Thymus (tissue), 14 donors: Measurements from ENCODE around the gene CXCL8. TPM values are rescaled to one million over a fixed set of nuclear protein-coding genes. Genes with fewer than 3 reads are reported as not detected.
"Not testable (repeated sequence)": the region's sequence is repeated elsewhere in the genome, so short reads cannot be mapped to it uniquely, and the experiment has no call there.

Experiments
- DNase-seq, 9 donors: peaks; one replicate each; pipeline ENCODE4 v3.0.0-alpha.2; 2013; ENCODE audit warnings: low spot score in 9 of 9, low read depth in 6 of 9, missing footprints in 1 of 9
- H3K27ac ChIP-seq, 2 donors: one replicate each; pipeline ENCODE4 v1.5.1; 2013; ENCODE audit warnings: control low read depth in 1 of 2, low read depth in 1 of 2, low read length in 1 of 2, mild to moderate bottlenecking in 1 of 2, moderate library complexity in 1 of 2
- H3K27me3 ChIP-seq, 2 donors: one replicate each; pipeline ENCODE4 v1.5.1; 2013; ENCODE audit warnings: low read length in 1 of 2; ENCODE audit not compliant: control insufficient read depth in 2 of 2, insufficient read depth in 1 of 2
- H3K36me3 ChIP-seq, 2 donors: one replicate each; pipeline ENCODE4 v1.5.1; 2013; ENCODE audit warnings: low read length in 1 of 2, mild to moderate bottlenecking in 1 of 2, moderate library complexity in 1 of 2; ENCODE audit not compliant: control insufficient read depth in 2 of 2, insufficient read depth in 2 of 2
- H3K4me1 ChIP-seq, 2 donors: one replicate each; pipeline ENCODE4 v1.5.1; 2013; ENCODE audit warnings: low read length in 2 of 2; ENCODE audit not compliant: control insufficient read depth in 2 of 2, insufficient read depth in 2 of 2
- H3K4me3 ChIP-seq, 2 donors: one replicate each; pipeline ENCODE4 v1.5.1; 2013; ENCODE audit warnings: low read length in 2 of 2, control low read depth in 1 of 2, mild to moderate bottlenecking in 1 of 2
- H3K9me3 ChIP-seq, 2 donors: one replicate each; pipeline ENCODE4 v1.5.1; 2013; ENCODE audit warnings: low read length in 1 of 2, mild to moderate bottlenecking in 1 of 2; ENCODE audit not compliant: control insufficient read depth in 2 of 2, insufficient read depth in 1 of 2
- WGBS: extraction: QIAGEN DNeasy Blood & Tissue Kit; methylation state at CpG from one replicate; pipeline ENCODE4 v1.1.7; 2013; 5-methylcytosine and 5-hydroxymethylcytosine counted together
- long read RNA-seq, 10 donors: transcript quantifications; one replicate each; lab custom pipeline, GENCODE V29; 2026
- polyA plus RNA-seq: library from polyadenylated mRNA; stranded (reverse); fragments of 200-250 nt; gene quantifications from one replicate; pipeline ENCODE4 v1.2.3, GENCODE V29; 2013
- total RNA-seq: library from RNA; stranded (reverse); fragments of 120-200 nt; gene quantifications from one replicate; pipeline ENCODE4 v1.2.4, GENCODE V29; 2013
- donor health status: healthy.

The CXCL8 gene
- total RNA-seq = 3.7 TPM
- 11.0 TPM for polyA plus RNA-seq
- long read RNA-seq, donor 1 = 0 reads
- long read RNA-seq, donor 2 = 0 reads
- long read RNA-seq, donor 3, partial matches to known transcripts = 0 of 4 reads
- long read RNA-seq, donor 3, other reads (novel, unspliced or antisense) = 0 of 4 reads
- long read RNA-seq, donor 4 = 0 reads
- long read RNA-seq, donor 5, partial matches to known transcripts = 0 of 3 reads
- long read RNA-seq, donor 5, other reads (novel, unspliced or antisense) = 0 of 3 reads
- long read RNA-seq, donor 6 = 0 reads
- long read RNA-seq, donor 7 = 0 reads
- long read RNA-seq, donor 8, partial matches to known transcripts = 0 of 1 reads
- long read RNA-seq, donor 8, other reads (novel, unspliced or antisense) = 0 of 1 reads
- long read RNA-seq, donor 9, partial matches to known transcripts = 0 of 2 reads
- long read RNA-seq, donor 9, other reads (novel, unspliced or antisense) = 0 of 2 reads
- long read RNA-seq, donor 10, partial matches to known transcripts = 0 of 1 reads
- long read RNA-seq, donor 10, other reads (novel, unspliced or antisense) = 0 of 1 reads

DNA sequence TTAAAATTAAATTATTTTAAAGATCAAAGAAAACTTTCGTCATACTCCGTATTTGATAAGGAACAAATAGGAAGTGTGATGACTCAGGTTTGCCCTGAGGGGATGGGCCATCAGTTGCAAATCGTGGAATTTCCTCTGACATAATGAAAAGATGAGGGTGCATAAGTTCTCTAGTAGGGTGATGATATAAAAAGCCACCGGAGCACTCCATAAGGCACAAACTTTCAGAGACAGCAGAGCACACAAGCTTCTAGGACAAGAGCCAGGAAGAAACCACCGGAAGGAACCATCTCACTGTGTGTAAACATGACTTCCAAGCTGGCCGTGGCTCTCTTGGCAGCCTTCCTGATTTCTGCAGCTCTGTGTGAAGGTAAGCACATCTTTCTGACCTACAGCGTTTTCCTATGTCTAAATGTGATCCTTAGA lies at the start of gene CXCL8:
Gene CXCL8 (plus strand): TSS at position 217 of the 426 bp plus-strand sequence. CDS start 90 bp downstream, at position 307.
- peak in 2 of 9 donors; percentile 9 to 40 for DNase-seq
- H3K4me3 ChIP-seq = no peak within 1 kb of the TSS
- no peak within 1 kb of the TSS for H3K27ac ChIP-seq
- no peaks in the 10 kb centered on the region for H3K27me3 ChIP-seq
- 6% methylated on average over 7 of the region's 7 CpGs for WGBS
- no peaks in the 10 kb centered on the region for H3K36me3 ChIP-seq
- H3K9me3 ChIP-seq = no peaks in the 10 kb centered on the region
- H3K4me1 ChIP-seq = peaks cover 0 to 3% of the 10 kb centered on the region in 2 donors

GRCh38 chr4:73691201-73691600 lies 49.2 kb upstream of the CXCL8 start:
- not testable (repeated sequence) for H3K27me3 ChIP-seq, H3K9me3 ChIP-seq, H3K4me3 ChIP-seq, H3K36me3 ChIP-seq, H3K4me1 ChIP-seq, H3K27ac ChIP-seq, DNase-seq
- WGBS = 99% methylated on average over 4 of the region's 4 CpGs

DNA sequence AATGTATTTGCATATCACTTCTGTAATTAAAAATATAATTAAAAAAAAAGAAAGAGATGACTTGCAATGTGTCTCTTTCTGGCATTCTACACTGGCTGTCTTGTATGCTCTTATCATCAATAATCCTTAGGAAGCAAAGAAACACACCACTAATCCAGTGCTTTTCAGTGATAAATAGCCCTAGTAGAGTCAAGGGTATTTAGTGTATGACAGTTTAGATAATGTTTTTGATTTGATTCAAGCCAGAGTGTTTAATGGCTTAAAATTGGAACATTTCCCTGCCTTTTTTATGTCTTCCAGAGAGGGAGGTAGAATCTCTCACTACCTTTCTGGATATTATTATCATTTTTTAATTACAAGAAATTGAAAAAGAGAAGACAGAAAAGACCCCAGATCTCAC lies 48.6 kb upstream of the CXCL8 start:
- H3K9me3 ChIP-seq = no peaks in the 10 kb centered on the region
- H3K27ac ChIP-seq = no peak overlapping the region
- H3K4me3 ChIP-seq = no peak overlapping the region
- H3K27me3 ChIP-seq = no peaks in the 10 kb centered on the region
- H3K4me1 ChIP-seq = no peaks in the 10 kb centered on the region
- H3K36me3 ChIP-seq = no peaks in the 10 kb centered on the region
- DNase-seq = no peak

- no peak for DNase-seq
- Histone ChIP-seq H3K27me3 (no peaks in the 10 kb centered on the region), H3K4me3 (no peak overlapping the region), H3K36me3 (no peaks in the 10 kb centered on the region), H3K27ac (no peak overlapping the region), H3K4me1 (no peaks in the 10 kb centered on the region), H3K9me3 (no peaks in the 10 kb centered on the region)
- WGBS = 97% methylated on average over 1 of the region's 1 CpG
Observed at GRCh38 chr4:73692254-73692653, 48.1 kb upstream of the CXCL8 start.

DNA sequence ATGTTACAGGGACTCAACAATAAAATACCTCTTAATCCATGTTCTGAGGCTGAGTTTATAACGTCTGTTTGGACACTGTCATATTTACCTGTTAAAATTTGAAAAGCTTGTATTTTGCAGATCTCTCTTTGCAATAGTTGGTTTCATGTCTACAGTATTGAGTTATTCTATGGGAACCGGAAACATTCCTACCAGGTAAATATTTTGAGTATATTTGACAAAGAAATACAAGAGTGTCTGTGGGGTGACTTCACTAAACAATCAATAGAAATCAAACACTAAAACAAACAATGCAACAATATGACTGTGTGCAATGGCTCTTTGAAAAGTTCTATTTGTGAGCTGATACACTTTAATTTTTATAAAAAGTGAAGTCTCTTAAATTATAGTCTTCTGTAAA lies 47.7 kb upstream of the CXCL8 start:
- Histone ChIP-seq H3K27ac (no peak overlapping the region), H3K27me3 (no peaks in the 10 kb centered on the region), H3K36me3 (no peaks in the 10 kb centered on the region), H3K4me3 (no peak overlapping the region), H3K9me3 (no peaks in the 10 kb centered on the region), H3K4me1 (no peaks in the 10 kb centered on the region)
- WGBS = 97% methylated on average over 2 of the region's 2 CpGs
- DNase-seq = no peak

GRCh38 chr4:73693811-73694210 lies 46.6 kb upstream of the CXCL8 start:
- Histone ChIP-seq H3K36me3 (no peaks in the 10 kb centered on the region), H3K4me1 (no peaks in the 10 kb centered on the region), H3K9me3 (no peaks in the 10 kb centered on the region), H3K27ac (no peak overlapping the region), H3K27me3 (no peaks in the 10 kb centered on the region), H3K4me3 (no peak overlapping the region)
- DNase-seq = no peak
- WGBS = 96% methylated on average over 1 of the region's 1 CpG

GRCh38 chr4:73698217-73698616 lies 42.2 kb upstream of the CXCL8 start:
- Histone ChIP-seq H3K27me3 (no peaks in the 10 kb centered on the region), H3K36me3 (no peaks in the 10 kb centered on the region), H3K4me3 (no peak overlapping the region), H3K9me3 (no peaks in the 10 kb centered on the region), H3K4me1 (no peaks in the 10 kb centered on the region), H3K27ac (peak overlapping the region in 1 of 2 donors; percentile 6)
- WGBS = 84% methylated on average over 2 of the region's 2 CpGs
- no peak for DNase-seq

- Histone ChIP-seq H3K4me1 (no peaks in the 10 kb centered on the region), H3K9me3 (no peaks in the 10 kb centered on the region), H3K27me3 (no peaks in the 10 kb centered on the region), H3K4me3 (no peak overlapping the region), H3K27ac (no peak overlapping the region), H3K36me3 (no peaks in the 10 kb centered on the region)
- DNase-seq = no peak
- WGBS = 98% methylated on average over 5 of the region's 5 CpGs
Observed at GRCh38 chr4:73701116-73701515, 39.3 kb upstream of the CXCL8 start.

- Histone ChIP-seq H3K9me3 (no peaks in the 10 kb centered on the region), H3K27ac (no peak overlapping the region), H3K4me3 (no peak overlapping the region), H3K4me1 (peaks cover 2 to 3% of the 10 kb centered on the region in 2 donors), H3K36me3 (no peaks in the 10 kb centered on the region), H3K27me3 (no peaks in the 10 kb centered on the region)
- 91% methylated on average over 2 of the region's 2 CpGs for WGBS
- no peak for DNase-seq
Observed at GRCh38 chr4:73702796-73703287, 37.5 kb upstream of the CXCL8 start.
